GM21381 (cell line): ENCODE results near the gene SLC39A13.
"Not testable (repeated sequence)": the region's sequence is repeated elsewhere in the genome, so short reads cannot be mapped to it uniquely, and the experiment has no call there.

Source experiments
- ATAC-seq: cut with Tn5 transposase; IDR thresholded peaks from one replicate; pipeline ENCODE4 v1.9.1; 2021; ENCODE audit warnings: mild to moderate bottlenecking, moderate library complexity; ENCODE audit not compliant: unreplicated experiment

SLC39A13 gene

DNA sequence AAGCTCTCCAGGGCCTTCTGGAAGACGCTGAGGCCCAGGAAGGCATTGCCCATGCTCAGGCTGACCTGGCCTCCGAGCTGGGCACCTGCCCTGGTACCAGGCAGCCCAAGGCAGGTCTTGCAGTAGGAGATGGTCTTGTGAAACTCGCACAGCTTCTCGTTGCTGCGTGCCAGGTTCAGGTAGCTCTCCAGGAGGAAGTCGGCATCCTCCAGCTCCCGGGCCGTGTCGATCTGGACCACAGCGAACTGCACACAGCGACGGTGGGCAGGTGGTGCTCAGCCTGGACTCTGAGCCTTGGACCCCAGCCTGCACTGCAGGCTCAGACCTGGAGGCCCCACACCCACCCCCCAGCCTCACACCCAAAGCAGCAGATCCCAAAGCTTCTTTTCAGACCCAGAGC is 39.5 kb downstream of the SLC39A13 start:
- ATAC-seq: no peak

DNA sequence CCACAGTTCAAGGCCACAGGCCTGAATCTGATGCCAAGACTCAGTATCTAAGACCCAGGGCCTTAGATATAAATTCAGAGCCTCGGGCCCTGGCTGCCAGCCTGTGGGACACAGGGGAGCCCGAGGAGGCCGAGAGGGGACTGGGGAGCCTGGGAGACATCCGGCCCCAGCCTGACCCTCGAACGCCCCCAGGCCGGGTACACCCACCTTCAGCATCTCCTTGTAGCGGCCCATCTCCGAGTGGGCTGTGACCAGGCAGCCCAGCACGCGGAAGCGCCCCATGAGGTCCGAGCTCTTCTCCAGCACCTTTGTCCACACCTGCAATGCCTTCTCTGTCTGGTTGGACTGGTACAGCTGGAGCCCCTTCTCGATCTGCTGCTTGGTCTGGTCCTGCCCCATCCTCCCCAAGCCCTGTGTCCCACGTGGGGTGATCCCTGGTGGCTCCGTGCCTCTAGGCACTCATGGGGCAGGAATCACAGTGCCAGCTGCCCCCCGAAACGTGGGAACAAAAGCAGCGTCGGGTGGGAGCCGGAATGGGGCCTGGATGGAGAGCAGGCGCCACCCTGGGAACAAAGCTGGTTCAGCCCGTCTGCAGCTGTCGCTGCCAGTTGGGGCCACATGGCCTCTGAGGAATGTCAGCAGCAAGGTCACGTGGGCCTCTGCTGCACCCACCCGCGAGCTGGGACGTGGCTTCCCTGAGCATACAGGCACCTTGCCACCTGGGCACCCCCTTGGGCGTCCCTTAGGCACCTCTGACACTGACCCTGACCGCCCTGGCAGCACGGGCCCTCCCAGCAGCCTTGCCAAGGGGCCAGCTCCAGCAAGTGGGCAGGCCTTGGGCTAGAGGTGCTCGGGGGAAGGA is 40.4 kb downstream of the SLC39A13 start, which contains the start of gene RAPSN:
TSS of gene RAPSN (minus strand) at position 571 of the 862 bp plus-strand sequence. CDS start at position 399, 172 bp downstream.
- no peak for ATAC-seq

DNA sequence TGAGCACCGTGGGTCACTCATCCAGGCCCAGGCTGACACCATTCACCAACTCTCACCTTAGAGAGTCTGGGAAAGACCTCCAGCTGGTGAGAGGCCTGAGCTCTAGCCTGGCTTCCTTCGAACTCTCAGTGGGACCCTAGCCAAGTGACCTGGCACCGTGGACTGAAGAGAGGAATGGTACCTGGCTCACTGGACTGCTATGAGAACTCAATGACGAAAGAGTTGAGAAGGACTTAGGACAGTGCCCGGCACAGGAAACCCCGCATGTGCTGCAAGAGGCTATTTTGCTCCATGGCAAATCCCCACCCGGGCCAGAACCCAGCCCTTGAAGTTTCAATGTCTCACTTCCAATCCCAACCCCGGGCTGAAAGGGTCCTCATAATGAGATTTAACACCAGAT is 41.2 kb downstream of the SLC39A13 start:
- ATAC-seq: no peak

DNA sequence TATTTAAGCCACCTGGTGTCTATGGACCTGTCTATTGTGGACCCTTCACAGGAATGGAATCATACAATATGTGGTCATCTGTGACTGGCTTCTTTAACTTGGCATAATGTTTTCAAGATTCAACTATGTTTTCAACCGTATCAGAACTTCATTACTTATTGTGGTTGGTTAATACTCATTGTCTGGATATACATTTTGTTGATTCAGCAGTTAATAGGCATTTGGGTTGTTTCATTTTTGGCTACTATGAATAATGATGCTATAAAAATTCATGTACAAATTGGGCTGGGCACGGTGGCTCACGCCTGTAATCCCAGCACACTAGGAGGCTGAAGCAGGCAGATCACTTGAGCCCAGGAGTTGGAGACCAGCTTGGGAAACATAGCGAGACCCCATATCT is 43.0 kb downstream of the SLC39A13 start:
- no peak for ATAC-seq

DNA sequence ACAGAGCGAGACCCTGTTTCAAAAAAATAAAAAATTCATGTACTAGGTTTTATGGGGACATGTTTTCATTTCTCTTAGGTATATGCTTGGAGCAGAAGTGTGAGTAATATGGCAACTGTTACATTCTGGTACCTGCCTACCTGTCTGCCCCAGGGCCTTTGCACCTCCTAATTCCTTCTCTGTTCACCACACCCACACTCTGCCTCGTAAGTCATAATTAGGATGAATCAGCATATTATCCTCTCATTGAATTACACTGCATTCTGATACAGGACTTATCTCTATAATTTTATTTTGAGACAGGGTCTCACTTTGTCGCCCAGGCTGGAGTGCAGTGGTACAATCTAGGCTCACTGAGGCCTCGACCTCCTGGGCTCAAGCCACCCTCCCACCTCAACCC is 43.6 kb downstream of the SLC39A13 start:
- ATAC-seq: no peak

DNA sequence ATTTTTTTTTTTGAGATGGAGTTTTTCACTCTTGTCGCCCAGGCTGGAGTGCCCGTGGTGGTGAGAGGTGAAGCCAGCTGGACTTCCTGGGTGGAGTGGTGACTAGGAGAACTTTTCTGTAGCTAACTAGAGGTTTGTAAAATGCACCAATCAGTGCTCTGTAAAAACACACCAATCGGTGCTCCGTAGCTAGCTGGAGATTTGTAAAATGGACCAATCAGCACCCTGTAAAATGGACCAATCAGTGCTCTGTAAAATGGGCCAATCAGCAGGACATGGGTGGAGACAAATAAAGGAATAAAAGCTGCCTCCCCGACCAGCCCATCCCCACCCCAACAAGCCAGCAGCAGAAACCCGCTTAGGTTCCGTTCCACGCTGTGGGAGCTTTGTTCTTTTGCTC is 45.0 kb downstream of the SLC39A13 start:
- ATAC-seq: no peak

DNA sequence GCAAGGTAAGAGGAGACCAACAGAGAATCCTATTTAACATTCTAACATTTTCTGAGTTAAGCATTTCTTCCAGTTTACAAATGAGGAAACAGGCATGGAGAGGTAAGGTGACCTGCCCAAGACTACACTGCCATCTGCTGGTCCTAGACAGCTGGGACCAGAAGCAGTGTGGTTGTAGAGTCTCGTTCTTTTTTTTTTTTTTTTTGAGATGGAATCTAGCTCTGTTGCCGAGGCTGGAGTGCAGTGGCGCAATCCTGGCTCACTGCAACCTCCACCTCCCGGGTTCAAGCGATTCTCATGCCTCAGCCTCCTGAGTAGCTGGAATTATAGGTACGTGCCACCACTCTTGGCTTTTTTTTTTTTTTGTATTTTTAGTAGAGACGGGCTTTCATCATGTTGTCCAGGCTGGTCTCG is 45.9 kb downstream of the SLC39A13 start:
- not testable (repeated sequence) for ATAC-seq

DNA sequence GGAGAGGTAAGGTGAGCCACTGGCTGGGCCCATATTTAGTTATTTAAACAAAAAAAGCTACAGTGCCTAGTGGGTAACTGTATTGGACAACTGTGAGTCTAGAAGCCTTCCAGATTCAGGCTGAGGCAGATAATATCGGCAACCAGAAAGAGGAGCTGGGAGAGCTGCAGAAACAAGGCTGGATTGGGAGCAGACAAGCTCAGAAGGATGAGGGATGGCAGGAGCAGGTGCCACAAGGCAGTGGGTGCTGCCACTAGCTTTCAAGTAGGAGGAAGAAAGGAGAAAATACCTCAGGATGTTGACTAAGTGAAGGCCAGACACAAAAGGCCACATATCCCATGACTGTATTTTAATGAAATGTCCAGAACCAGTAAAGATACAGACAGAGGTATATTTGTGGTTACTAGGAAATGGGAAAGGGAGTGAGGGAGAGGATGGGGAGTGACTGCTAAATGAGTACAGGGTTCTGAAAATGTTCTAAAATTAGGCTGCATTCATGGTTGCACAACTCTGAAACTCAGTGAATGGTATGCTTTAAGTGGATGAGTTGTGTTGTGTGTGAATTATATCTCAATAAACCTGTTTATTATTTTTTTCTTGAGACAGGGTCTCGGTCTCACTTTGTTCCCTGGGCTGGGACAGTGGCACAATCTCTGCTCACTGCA is 52.3 kb downstream of the SLC39A13 start:
- no peak for ATAC-seq

DNA sequence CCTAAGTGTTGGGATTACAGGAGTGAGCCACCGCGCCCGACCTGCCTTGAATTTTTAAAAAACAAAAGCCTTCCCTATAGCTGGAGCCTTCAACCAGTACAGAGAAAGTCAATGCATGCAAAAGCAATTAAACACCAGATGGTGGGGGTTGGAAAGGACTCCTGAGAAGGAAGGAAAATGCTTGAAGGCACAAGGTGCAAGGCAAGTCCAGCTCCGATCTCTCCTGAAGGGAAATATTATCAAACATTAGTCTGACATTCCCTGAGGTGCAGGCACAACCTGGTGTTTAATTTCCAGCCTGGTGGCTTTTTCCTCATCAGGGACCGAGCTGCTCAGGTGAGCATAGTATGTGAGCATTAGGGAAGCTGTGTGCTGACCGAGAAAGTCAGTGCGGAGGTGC is 53.5 kb downstream of the SLC39A13 start:
- no peak for ATAC-seq

DNA sequence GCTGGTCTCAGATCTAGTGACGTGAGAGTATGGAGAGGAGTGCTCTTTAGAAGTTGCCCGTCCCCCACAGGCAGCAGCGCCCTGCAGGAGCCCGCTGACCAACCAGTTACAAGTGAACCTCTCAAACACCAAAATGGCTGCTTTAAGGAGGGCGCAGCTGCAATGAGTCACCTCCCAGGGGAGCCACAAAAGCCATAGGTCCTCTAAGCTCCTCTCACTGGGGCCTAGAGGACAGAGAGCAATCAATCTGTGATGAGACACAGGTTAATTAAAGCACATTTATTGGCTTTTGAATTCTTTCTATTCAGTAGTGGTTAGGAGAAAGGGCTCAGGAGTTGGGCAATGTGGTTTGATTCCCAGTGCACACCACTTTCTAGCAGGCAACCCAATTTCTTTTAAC is 56.1 kb downstream of the SLC39A13 start:
- ATAC-seq: no peak
